HCT116 (cell line): ENCODE results near the gene AVL9. TPM values are rescaled to one million over a fixed set of nuclear protein-coding genes. Genes with fewer than 3 reads are reported as not detected.
"Not testable (repeated sequence)": the region's sequence is repeated elsewhere in the genome, so short reads cannot be mapped to it uniquely, and the experiment has no call there.

Source experiments
- ATAC-seq: fragments of 200-7000 bp; cut with Tn5 transposase; 2 replicates; pipeline ENCODE4 v1.9.1; 2020; ENCODE audit warnings: mild to moderate bottlenecking, moderate library complexity
- BruUV-seq: library from RNA; stranded (reverse); fragments of 400-500 nt; replicated peaks from 2 replicates; lab custom pipeline; 2021; lab: Mats Ljungman, UMichigan
- CTCF ChIA-PET: fragments of 300-600 bp; sonication (Branson Sonifier 250); formaldehyde crosslinking; loops from one replicate; lab custom pipeline; 2021; ENCODE audit warnings: antibody characterized with exemption; lab: Charles Lee
- POLR2A ChIA-PET: fragments of 300-600, 350-600 bp; sonication (Branson Sonifier 250); formaldehyde crosslinking; loops from one replicate; lab custom pipeline; 2021; ENCODE audit warnings: antibody characterized with exemption; lab: Charles Lee
- RAD21 ChIA-PET, 2 experiments: fragments of 300-600 bp; sonication (Branson Sonifier 250); formaldehyde crosslinking; loops; one replicate each; lab custom pipeline; 2023; ENCODE audit warnings: low total read pairs in 2 of 2; ENCODE audit not compliant: uncharacterized antibody in 2 of 2, unreplicated experiment in 2 of 2, low non-redundant PET in 1 of 2; lab: Charles Lee
- DNase-seq: peaks from one replicate; pipeline ENCODE4 v3.0.0-alpha.2; 2010; ENCODE audit warnings: low read depth, low spot score
- H2AFZ ChIP-seq: fragments of 200-600 bp; shearing (Covaris generic), sonication (generic); 2 replicates; pipeline ENCODE4 v1.6.1; 2017; ENCODE audit warnings: low read depth, mixed run types, mixed read lengths, antibody characterized with exemption, low read length; ENCODE audit not compliant: poor library complexity, severe bottlenecking
- H3K27ac ChIP-seq: 2 replicates; pipeline ENCODE4 v1.5.1; 2012; ENCODE audit warnings: low read depth, low read length
- H3K27me3 ChIP-seq: fragments of 200-600 bp; sonication (generic); 2 replicates; pipeline ENCODE4 v1.6.1; 2016; ENCODE audit warnings: mixed run types, low read length, mixed read lengths; ENCODE audit not compliant: insufficient read depth
- H3K36me3 ChIP-seq, 2 experiments: fragments of 200-500 bp in 1 of 2; fragments of 200-600 bp in 1 of 2; sonication (Bioruptor generic) in 1 of 2; sonication (generic) in 1 of 2; 2 replicates each; pipeline versions ENCODE4 v1.5.1 to v1.6.1; 2014 to 2016; ENCODE audit warnings: low read length in 2 of 2, inconsistent platforms in 1 of 2, mixed read lengths in 1 of 2, mixed run types in 1 of 2; ENCODE audit not compliant: insufficient read depth in 2 of 2, control insufficient read depth in 1 of 2
- H3K4me1 ChIP-seq, 2 experiments: fragments of 200-600 bp in 1 of 2; sonication (generic) in 1 of 2; 2 replicates each; pipeline versions ENCODE4 v1.5.1 to v1.6.1; 2012 to 2017; ENCODE audit warnings: low read length in 2 of 2, inconsistent platforms in 1 of 2, mild to moderate bottlenecking in 1 of 2, mixed read lengths in 1 of 2, mixed run types in 1 of 2, moderate library complexity in 1 of 2; ENCODE audit not compliant: insufficient read depth in 2 of 2, control insufficient read depth in 1 of 2
- H3K4me2 ChIP-seq: fragments of 200-600 bp; sonication (generic); 2 replicates; pipeline ENCODE4 v1.6.1; 2017; ENCODE audit warnings: mixed run types, low read length, mixed read lengths
- H3K4me3 ChIP-seq, 2 experiments: fragments of 200-600 bp in 1 of 2; sonication (generic) in 1 of 2; replicated peaks in 1 of 2; 2 replicates each; pipeline ENCODE4 v1.5.1; 2011 to 2016; ENCODE audit warnings: low read length in 2 of 2, control low read depth in 1 of 2, low read depth in 1 of 2, mild to moderate bottlenecking in 1 of 2, mixed read lengths in 1 of 2, mixed run types in 1 of 2
- H3K79me2 ChIP-seq: fragments of 200-600 bp; sonication (generic); 2 replicates; pipeline ENCODE4 v1.6.1; 2017; ENCODE audit warnings: mild to moderate bottlenecking, mixed run types, low read length, moderate library complexity, mixed read lengths; ENCODE audit not compliant: insufficient read depth
- H3K9ac ChIP-seq: fragments of 200-600 bp; sonication (generic); 2 replicates; pipeline ENCODE4 v1.6.1; 2016; ENCODE audit warnings: low read length, mixed read lengths
- H3K9me2 ChIP-seq: fragments of 200-600 bp; sonication (generic), shearing (Covaris generic); 2 replicates; pipeline ENCODE4 v1.6.1; 2017; ENCODE audit warnings: mixed run types, mild to moderate bottlenecking, moderate library complexity; ENCODE audit not compliant: insufficient read depth
- H3K9me3 ChIP-seq, 2 experiments: fragments of 200-500 bp in 1 of 2; fragments of 200-600 bp in 1 of 2; sonication (Bioruptor generic) in 1 of 2; sonication (generic) in 1 of 2; 2 replicates each; pipeline ENCODE4 v1.6.1; 2014 to 2017; ENCODE audit warnings: low read length in 2 of 2, mixed read lengths in 2 of 2, inconsistent platforms in 1 of 2, low read depth in 1 of 2, mild to moderate bottlenecking in 1 of 2, mixed run types in 1 of 2, moderate library complexity in 1 of 2; ENCODE audit not compliant: control insufficient read depth in 1 of 2, insufficient read depth in 1 of 2
- H4K20me1 ChIP-seq: fragments of 200-600 bp; sonication (generic), shearing (Covaris generic); 2 replicates; pipeline ENCODE4 v1.6.1; 2017; ENCODE audit warnings: mixed run types, mild to moderate bottlenecking, moderate library complexity; ENCODE audit not compliant: insufficient read depth
- TCF7L2 ChIP-seq: IDR thresholded peaks from 2 replicates; pipeline ENCODE4 v1.7.0; 2011; ENCODE audit warnings: borderline replicate concordance, inconsistent platforms; ENCODE audit not compliant: insufficient read depth, insufficient read length; ENCODE audit errors: extremely low read depth
- ZBTB33 ChIP-seq: IDR thresholded peaks from 2 replicates; pipeline ENCODE4 v1.6.1; 2011; ENCODE audit warnings: mild to moderate bottlenecking, low read length, moderate library complexity; ENCODE audit not compliant: insufficient replicate concordance; ENCODE audit errors: extremely low read depth
- intact Hi-C: fragments of 100-400 bp; cut with micrococcal nuclease; formaldehyde crosslinking; loops from 2 replicates; pipeline ENCODE4 v1.10.0; 2022
- total RNA-seq: library from RNA; stranded (reverse); gene quantifications from one replicate; pipeline ENCODE4 v1.2.1, GENCODE V29; 2021; ENCODE audit not compliant: unreplicated experiment

AVL9 gene
- total RNA-seq, 1 experiment from 2014 or later, result 89.0 TPM

DNA sequence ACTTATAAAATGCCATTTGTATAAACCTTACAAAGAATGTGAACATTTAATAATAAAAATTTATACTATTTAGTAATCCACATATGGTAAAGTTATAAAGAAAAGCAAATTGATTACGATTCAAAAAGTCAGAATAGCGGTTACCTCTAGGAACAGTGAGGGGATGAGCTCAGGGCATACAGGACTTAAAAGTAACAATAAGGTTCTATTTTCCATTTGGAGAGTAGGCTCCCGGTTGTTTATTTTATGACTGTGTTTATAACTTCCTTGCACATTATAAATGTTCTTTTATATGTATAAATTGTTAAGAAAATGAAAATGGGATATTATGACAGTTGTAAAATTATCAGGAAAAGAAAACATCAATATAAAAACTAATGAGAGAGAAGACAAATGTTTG lies 135.7 kb downstream of the AVL9 start:
- no peak for ATAC-seq
- no TSS peak for BruUV-seq
- CTCF ChIA-PET, result no interaction called here

DNA sequence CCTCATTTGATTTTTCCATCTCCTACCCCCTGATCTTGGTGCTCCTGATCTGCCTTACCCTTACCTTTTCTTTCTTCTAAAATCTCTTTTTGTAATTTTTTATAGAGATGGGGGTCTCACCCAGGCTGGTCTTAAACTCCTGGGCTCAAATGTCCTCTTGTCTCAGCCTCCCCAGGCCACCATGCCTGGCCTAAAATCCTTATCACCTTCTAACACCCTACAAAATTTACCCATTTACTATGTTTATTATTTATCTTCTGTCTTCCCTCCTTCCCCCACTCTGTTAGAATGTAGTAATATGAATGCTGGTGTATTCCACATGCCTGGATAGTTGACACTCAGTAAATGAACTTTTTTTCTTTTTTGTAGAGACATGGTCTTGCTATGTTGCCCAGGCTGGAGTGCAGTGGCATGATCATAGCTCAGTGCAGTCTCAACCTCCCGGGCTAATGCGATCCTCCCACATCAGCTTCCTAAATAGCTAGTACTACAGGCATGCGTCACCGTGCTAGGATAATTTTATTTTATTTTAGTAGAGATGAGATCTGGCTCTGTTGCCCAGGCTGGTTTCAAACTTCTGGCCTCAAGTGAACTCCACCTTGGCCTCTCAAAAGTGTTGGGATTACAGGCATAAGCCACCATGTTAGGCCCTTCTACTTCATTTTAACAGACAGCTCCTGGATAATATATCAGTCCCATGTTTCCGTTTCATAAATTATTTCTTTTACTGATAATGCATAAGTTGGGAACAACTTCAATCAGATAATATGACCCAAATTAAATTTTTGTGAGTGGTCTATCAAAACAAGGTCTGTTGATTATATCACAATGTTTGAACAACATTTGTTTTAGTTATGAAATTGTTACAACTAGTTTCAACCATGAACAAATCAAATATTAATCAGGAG lies 136.6 kb downstream of the AVL9 start:
- H3K4me2 ChIP-seq, H3K27ac ChIP-seq, intact Hi-C loops, DNase-seq, H3K4me1 ChIP-seq, H3K9me2 ChIP-seq, H3K79me2 ChIP-seq, ATAC-seq, CTCF ChIA-PET, H3K9ac ChIP-seq, H3K4me3 ChIP-seq, POLR2A ChIA-PET, H4K20me1 ChIP-seq, H2AFZ ChIP-seq, BruUV-seq, H3K9me3 ChIP-seq, RAD21 ChIA-PET, H3K36me3 ChIP-seq, H3K27me3 ChIP-seq: not testable (repeated sequence)

More for the DNA sequence above, 135.7 kb downstream of the AVL9 start:
- H3K9me3 ChIP-seq, result no peaks in the 10 kb centered on the region
- H3K36me3 ChIP-seq, result no peaks in the 10 kb centered on the region
- TF ChIP-seq TCF7L2 (no peak), ZBTB33 (no peak)
- RAD21 ChIA-PET, result no interaction called here
- no peak overlapping the region for H3K4me2 ChIP-seq
- H3K27ac ChIP-seq, result no peak overlapping the region
- H3K4me1 ChIP-seq, result no peaks in the 10 kb centered on the region
- DNase-seq, result no peak
- H3K9me2 ChIP-seq, result no peaks in the 10 kb centered on the region
- H3K79me2 ChIP-seq, result no peaks in the 10 kb centered on the region
- H2AFZ ChIP-seq, result no peak overlapping the region
- H3K4me3 ChIP-seq, result no peak overlapping the region
- no peaks in the 10 kb centered on the region for H4K20me1 ChIP-seq
- intact Hi-C loops, result no loop called here
- H3K9ac ChIP-seq, result no peak overlapping the region
- POLR2A ChIA-PET, result no interaction called here
- H3K27me3 ChIP-seq, result no peaks in the 10 kb centered on the region

- H3K9me3 ChIP-seq, H2AFZ ChIP-seq, H3K9me2 ChIP-seq, H3K4me2 ChIP-seq, H4K20me1 ChIP-seq, H3K9ac ChIP-seq, DNase-seq, RAD21 ChIA-PET, H3K27me3 ChIP-seq, H3K36me3 ChIP-seq, H3K4me3 ChIP-seq, ATAC-seq, CTCF ChIA-PET, H3K79me2 ChIP-seq, H3K27ac ChIP-seq, H3K4me1 ChIP-seq, POLR2A ChIA-PET, BruUV-seq, intact Hi-C loops: not testable (repeated sequence)
Measured at GRCh38 chr7:32633446-32633845, 138.2 kb downstream of the AVL9 start.
